Hepatocyte (in vitro differentiated cells): ENCODE data around the gene CCDC150.
"Not testable (repeated sequence)": the region's sequence is repeated elsewhere in the genome, so short reads cannot be mapped to it uniquely, and the experiment has no call there.

Experiments used
- CTCF ChIP-seq: fragments of 200-600 bp; sonication (generic); IDR thresholded peaks from 2 replicates; pipeline ENCODE4 v1.5.1; 2016; ENCODE audit warnings: antibody characterized with exemption, mild to moderate bottlenecking; ENCODE audit not compliant: poor library complexity
- EZH2 ChIP-seq: fragments of 200-600 bp; sonication (generic); IDR thresholded peaks from 2 replicates; pipeline ENCODE4 v1.6.1; 2016; ENCODE audit warnings: antibody characterized with exemption, mild to moderate bottlenecking, borderline replicate concordance

- TF ChIP-seq CTCF, EZH2: not testable (repeated sequence)
Observed at GRCh38 chr2:196686737-196687136, 47.2 kb downstream of the CCDC150 start.
